Heart left ventricle (tissue), 13 donors: ENCODE results near the gene SYT15.

Experiments
- CTCF ChIP-seq, 12 donors: fragments of 200-600 bp; sonication (generic) in 4 of 12; IDR thresholded peaks; one replicate each; pipeline versions ENCODE4 v1.5.0 to v1.8.0; 2018 to 2022; ENCODE audit warnings: antibody characterized with exemption in 12 of 12, mild to moderate bottlenecking in 5 of 12
- POLR2A ChIP-seq, 2 donors: fragments of 450-650 bp; IDR thresholded peaks; one replicate each; pipeline ENCODE4 v1.6.1; 2017; ENCODE audit warnings: antibody characterized with exemption in 2 of 2, mild to moderate bottlenecking in 2 of 2, moderate library complexity in 2 of 2
- donor health status: ischemic (EF 13 %, LVEDD 7.1; RV severe dilation, severe dysfunction).
- donor health status: DM: no; HTN: yes; CAD: no.
- donor health status: DM: no; HTN: no; CAD: no.
- donor health status: ischemic (EF 25% LVEDD 6.9; RV normal size, moderate dysfunction).
- donor health status: ischemic (EF 25% LVEDD 5.7; RV mildly dilated, moderate dysfunction).
- donor health status: ischemic (EF 35%, LVEDD 5.7; RV mildly dilated, moderate dysfunction).
- donor health status: nonischemic (EF 11% LVEDD 7.7; RV severe dilation, severe dysfunction).
- donor health status: DM: yes; HTN: yes; CAD: no.
- donor health status: PGD.
- donor health status: ischemic (EF 29% LVEDD 5.4; RV normal size, mild dysfunction).
- donor health status: nonischemic (EF 23%, LVEDD 6.1; RV moderate dilation, normal function).

DNA sequence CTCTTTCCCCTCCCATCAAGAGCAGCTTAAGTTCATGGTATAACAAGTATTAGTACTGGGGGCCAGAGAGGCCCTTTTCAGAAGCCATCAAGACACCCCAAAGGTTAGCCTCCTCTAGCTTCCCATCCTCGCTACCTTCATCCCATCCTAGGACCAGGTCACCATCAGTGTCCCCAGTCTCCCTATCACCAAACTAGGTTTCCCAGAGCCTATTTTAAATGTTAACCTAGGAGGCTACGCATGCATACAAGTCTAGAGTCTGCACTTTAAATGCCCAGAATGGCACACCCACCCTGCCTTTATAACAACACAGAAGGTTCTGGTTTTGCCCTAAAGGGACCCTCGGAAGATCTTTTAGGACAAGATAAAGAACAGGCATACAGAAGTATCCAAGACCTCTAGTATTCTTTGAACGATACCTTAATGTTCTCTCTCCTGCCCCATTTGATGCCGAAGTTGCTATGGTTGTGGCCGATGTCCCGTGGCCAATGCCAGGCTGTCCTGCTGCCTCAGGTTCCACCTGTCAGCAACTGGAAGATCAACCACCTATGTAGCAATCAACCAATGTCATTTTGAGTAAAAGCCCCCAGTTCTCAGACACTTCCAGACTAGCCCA lies 24.7 kb upstream of the SYT15 start:
- TF ChIP-seq CTCF (IDR thresholded peaks at IDR 0.05) = no peak
- TF ChIP-seq POLR2A (IDR thresholded peaks at IDR 0.05) = no peak
